Measurements from ENCODE around the gene SLC23A1.
"Not testable (repeated sequence)": the region's sequence is repeated elsewhere in the genome, so short reads cannot be mapped to it uniquely, and the experiment has no call there.

DNA sequence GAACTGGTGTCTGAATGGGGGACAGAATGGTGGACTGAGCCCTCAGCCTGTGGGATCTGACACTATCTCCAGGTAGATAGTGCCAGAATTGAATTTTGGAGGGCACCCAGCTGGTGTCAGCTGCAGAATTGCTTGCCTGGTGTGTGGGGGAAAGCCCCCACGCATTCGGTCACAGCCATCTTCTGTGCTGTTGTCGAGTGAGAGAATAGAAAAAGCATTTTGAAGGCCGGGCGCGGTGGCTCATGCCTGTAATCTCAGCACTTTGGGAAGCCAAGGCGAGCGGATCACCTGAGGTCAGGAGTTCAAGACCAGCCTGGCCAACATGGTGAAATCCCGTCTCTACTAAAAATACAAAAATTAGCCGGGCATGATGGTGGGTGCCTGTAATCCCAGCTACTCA is 3.9 kb upstream of the SLC23A1 start:
- TF ChIP-seq, protein P1, sequence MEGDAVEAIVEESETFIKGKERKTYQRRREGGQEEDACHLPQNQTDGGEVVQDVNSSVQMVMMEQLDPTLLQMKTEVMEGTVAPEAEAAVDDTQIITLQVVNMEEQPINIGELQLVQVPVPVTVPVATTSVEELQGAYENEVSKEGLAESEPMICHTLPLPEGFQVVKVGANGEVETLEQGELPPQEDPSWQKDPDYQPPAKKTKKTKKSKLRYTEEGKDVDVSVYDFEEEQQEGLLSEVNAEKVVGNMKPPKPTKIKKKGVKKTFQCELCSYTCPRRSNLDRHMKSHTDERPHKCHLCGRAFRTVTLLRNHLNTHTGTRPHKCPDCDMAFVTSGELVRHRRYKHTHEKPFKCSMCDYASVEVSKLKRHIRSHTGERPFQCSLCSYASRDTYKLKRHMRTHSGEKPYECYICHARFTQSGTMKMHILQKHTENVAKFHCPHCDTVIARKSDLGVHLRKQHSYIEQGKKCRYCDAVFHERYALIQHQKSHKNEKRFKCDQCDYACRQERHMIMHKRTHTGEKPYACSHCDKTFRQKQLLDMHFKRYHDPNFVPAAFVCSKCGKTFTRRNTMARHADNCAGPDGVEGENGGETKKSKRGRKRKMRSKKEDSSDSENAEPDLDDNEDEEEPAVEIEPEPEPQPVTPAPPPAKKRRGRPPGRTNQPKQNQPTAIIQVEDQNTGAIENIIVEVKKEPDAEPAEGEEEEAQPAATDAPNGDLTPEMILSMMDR (IDR thresholded peaks at IDR 0.05), result not testable (repeated sequence)
- not testable (repeated sequence) for TF ChIP-seq POLR2A (IDR thresholded peaks at IDR 0.05)

All from uterus (tissue), 2 donors.